GM18909 (cell line): ENCODE results near the gene BCAT1.
"Not testable (repeated sequence)": the region's sequence is repeated elsewhere in the genome, so short reads cannot be mapped to it uniquely, and the experiment has no call there.

Experiments
- ATAC-seq: cut with Tn5 transposase; IDR thresholded peaks from one replicate; pipeline ENCODE4 v1.9.1; 2021; ENCODE audit warnings: mild to moderate bottlenecking; ENCODE audit not compliant: unreplicated experiment, poor library complexity

The BCAT1 gene

GRCh38 chr12:24960222-24960855 is 11.4 kb upstream of the BCAT1 start:
- peak; percentile 84 for ATAC-seq

DNA sequence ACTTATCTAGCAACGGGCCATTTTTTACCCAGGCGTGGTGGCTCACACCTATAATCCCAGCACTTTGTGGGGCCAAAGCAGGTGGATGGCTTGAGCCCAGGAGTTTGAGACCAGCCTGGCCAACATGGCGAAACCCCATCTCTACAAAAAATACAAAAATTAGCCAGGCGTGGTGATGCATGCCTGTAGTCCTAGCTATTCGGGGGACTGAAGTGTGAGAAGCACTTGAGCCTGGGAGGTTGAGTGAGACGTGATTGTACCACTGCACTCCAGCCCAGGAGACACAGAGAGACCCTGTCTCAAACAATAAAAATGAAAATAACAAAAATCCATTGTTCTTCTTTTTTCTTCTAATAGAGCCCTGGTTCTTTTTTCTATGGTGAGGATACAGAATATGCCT is 7.5 kb upstream of the BCAT1 start:
- ATAC-seq = not testable (repeated sequence)

GRCh38 chr12:24955853-24956252 is 7.0 kb upstream of the BCAT1 start:
- ATAC-seq = no peak

DNA sequence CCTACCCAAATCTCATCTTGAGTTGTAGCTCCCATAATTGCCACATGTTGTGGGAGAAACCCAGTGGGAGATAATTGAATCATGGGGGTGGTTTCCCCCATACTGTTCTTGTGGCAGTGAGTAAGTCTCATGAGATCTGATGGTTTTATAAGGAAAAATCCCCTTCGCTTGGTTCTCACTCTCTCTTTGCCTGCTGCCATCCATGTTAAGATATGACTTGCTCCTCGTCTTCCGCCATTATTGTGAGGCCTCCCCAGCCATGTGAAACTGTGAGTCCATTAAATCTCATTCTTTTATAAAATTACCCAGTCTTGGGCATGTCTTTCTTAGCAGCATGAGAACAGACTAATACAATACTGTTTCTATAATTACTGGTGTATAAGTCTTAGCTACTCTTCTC is 6.5 kb upstream of the BCAT1 start:
- ATAC-seq = no peak

DNA sequence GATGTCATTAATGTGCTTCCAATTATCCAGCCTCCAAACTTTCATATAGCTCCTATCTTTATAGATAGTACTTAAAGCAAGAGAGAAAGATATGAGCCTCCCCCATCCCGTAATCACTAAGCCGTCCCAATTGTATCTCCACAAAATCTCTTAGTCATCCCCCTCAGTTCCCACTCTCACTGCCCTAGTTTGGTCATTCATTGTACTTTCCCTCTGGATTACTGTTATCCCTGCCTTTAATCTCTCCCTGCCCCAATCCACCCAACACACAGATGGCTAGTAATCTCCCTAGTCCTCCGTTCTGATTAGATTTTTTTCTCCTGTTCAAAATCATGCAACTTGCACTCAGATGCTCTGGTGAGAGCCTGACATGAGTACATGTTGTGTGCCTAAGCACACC is 5.4 kb upstream of the BCAT1 start:
- ATAC-seq = no peak

GRCh38 chr12:24952389-24952788 is 3.5 kb upstream of the BCAT1 start:
- no peak for ATAC-seq

DNA sequence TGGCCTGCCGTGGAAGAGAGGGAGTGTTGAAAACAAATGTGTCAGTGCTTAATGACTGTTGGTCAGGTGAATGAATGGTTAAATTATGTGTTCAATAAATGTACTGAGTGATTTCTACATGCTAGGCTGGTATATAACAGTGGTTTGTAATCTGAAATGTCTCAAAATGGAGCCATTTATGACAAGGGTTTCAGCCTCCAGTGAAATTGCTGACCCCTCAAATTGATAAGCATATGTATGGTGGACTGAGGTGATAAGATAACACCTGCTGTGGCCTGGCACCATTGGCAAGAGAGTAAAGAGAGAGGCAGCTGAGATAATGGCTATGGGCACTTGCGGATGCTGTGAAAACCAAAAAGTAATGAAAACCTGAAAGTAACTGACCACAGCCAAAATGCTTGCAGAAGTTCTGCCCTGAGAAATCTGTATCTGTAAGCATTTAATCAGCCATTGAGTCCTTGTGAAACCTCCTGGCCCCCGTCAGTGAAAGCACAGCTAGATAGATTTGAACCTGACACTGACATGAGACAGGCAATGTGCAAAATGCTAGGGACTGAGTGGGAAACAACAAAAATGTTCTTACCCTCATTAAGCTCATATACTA is 1.4 kb upstream of the BCAT1 start:
- ATAC-seq = peak; percentile 48

DNA sequence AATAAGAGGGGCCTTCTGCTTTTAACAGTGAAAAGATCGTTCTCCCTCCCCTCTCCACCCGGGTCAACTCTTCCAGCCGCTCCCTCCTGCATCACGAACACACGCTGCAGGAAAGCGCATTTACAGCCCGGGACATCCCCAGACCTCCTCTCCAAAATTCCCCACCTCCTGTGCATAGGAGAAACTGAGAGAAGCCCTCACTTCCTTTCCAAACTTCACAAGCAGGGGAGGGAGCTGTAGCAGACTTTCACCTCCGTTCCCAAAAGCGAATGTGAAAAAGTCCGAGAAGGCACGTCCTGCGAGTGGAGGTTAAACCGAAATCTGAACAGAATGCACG is 513 bp downstream of the BCAT1 start:
- peak; percentile 24 for ATAC-seq

DNA sequence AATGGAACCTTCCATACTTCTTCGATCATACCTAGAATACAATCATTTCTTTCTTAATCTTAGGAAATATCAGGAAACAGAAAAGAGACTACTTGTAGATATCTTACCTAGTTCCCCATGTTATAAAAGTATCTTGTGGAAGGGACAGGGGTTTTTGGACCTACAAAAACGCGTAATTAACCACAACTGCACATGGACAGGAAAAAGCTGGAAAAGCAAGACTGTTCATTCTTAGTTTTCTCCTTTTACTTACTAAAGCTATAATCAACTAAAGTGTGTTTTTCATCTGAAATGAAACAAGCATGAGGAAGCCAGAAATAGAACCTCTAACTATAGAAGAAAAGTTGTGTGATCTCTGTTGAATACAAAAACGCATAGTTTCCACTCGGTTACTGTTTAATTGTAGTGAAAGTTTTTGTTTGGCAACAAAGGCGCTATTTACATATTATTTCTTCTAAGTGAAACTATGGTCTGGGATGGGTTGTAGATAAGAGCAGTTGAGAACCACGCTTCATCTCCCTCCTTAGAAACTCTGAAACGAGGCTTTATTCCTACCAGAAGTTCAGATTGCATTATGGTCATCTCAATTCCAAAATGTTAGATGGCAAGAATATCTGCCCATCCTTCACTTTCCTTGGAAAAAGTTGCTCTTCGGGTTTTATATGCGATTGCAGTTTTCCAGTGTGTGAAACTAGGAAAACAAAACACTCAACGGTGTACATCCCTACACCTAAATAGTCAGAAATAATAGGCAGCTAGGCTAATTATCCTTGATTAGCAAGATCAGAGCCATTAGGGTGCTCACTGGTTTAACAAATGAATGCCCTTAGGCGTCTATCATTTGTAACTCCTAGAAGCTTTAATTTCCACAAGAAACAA is 1.1 kb downstream of the BCAT1 start:
- no peak for ATAC-seq

DNA sequence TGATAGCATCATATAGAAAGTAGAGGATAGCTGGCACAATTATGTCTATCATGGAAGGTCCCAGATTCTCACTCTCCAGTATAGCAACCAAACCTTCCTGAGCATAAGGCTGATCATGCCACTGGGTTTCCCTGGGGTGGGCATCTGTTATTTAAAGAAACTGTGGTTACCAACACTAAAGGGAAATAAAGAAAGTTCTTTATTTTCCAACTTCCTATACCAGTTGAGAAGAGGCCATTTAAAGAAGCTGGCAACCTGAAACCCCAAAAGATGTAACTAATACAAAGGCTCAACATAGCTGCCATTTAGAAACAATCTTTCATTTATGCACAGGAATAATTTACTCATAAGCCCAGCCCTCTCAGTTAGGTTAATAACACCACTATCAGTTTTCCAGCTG is 3.1 kb downstream of the BCAT1 start:
- no peak for ATAC-seq

DNA sequence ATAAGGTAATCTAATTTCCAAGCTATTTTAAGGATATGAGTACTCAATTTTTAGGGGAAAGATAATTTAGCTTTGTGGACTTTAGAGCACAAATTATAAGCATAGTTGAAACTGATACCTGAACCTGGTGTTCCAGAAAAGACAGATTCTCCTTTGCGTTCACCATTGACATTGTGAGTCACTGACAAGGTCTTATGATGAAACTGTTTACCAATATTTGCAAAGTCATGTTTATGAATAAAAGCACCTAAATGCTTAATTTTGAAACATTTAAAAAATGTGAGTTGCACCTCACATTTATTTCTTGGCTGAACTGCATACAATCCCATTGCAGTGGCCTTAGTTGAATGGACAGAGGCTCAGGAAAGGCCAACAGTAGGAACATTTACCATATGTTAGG is 3.9 kb downstream of the BCAT1 start:
- ATAC-seq = no peak

DNA sequence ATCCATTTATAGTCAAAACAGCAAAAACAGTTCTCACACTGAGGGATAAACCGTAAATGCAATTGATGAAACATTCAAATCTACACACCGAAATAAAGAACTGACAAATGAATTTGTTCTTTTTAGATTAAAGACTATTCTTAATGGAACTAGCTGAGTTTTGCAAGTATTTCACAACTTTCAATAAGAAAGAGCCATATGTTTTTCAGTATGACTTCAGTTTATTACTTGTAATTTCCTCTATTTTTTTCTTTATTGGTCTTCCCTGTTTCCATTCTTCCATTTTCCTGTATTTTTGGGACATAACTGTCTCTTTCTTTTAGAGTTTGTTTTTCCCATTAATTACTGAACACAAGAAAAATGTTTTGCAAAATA is 4.3 kb downstream of the BCAT1 start:
- ATAC-seq = no peak

- no peak for ATAC-seq
These were observed 4.8 kb downstream of the BCAT1 start for GRCh38 chr12:24943947-24944600.

DNA sequence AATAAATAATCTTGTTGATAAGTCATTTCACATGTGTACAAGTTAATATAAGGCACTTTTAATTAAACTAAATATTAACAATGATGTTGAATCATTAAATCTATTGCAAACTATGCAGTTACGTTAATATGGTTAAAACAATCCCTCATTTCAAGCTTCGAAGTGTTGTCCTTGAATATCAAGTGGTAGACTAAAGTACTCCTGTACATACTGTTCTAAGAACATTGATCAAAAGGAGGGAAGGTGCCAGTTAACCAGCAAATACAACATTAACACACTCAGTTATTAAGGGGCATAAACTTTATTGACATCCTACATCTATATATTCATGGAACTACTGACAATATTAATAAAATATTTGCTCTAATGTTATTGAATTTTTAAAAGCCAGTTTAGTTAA is 8.7 kb downstream of the BCAT1 start:
- no peak for ATAC-seq

DNA sequence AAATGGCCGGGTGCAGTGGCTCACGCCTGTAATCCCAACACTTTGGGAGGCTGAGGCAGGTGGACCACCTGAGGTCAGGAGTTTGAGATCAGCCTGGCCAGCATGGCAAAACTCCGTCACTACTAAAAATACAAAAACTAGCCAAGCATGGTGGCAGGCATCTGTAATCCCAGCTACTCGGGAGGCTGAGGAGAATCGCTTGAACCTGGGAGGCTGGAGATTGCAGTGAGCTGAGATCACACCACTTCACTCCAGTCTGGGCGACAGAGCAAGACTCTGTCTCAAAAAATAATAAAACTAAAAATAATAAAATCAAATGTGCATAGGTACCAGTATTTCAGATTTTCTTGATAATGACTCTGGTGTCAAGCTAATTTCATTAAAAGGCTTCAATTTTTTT is 9.3 kb downstream of the BCAT1 start:
- ATAC-seq = not testable (repeated sequence)

DNA sequence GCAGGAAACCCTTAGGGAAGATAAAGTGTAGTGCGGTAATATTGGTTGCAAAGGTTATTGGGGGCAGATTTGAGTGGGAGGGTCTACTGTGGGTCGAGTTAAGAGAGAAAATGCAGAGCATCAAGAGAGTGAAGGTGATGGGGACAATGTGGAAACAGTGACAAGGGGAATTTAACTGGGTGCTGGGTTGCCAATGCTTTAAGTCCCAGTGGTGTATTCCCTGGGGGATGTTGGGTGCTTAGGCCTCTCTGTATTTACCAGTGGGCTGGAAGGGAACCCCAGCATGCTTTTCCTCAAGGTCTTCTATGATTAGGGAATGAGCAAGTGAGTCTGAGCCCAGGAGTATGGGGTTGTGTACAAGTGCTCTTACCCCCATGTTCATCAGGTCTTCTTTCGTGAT is 10.6 kb downstream of the BCAT1 start:
- no peak for ATAC-seq

DNA sequence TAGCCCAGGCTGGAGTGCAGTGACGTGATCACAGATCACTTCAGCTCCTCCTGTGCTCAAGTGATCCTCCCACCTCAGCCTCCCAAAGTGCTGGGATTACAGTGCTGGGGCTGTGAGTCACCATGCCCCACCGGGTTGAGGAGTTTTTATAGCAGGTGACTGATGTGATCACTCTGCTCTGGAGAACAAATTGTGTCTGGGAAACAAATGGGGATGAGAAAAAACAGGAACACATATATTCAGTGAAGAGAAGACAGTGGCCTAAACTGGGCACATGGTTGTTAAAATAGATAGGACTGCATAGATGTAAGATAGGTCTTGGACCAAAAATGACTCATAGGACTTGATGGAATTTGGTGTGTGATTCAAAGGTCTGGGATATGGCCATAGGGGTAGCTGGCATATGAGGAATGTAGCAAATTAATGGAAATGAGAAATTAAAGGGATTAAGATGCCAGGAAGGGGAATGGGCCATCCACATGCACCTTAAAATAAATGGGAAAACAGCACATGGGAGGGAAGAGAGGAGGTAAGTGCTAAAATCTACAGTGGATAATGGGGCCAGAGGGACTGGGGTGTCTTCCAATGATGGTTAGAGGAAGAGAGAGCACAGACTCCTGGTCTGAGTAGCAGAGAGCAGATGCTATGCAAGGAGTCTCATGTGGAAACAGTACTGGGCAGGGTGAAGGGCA is 11.2 kb downstream of the BCAT1 start:
- no peak for ATAC-seq

- ATAC-seq = no peak
These were observed 15.1 kb downstream of the BCAT1 start for GRCh38 chr12:24933694-24934407.

DNA sequence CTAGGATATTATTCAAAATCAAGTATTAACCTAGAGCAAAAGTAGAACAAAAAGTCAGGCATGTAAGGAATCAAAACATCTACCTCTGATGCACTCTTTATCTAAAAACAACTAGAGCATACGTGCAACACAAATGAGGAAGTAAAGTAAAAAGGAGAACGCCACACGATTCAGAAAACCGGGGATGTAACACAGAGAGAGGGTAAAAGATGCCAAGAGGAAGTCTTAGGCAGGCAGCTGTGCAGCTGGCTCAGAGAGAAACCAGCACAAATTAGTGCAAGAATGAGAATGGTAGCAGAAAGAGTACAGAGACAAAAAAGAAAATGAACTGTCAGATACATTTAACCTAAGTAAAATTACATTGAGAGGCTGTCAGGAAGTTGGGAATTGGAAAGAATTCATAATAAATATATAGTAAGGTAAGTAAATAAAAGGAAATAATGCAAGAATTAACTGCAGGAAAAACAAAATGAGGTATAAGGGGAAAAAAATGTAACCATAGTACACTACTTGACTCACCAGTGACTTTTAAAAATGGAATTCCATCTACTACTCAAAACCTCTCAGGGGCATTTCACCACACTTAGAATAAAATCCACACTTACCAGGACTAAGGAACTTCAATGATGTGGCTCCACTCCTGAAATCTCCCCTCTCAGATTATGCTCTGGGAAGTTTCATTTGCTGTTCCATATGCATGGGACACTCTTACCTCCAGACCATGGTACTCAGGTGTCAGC is 17.1 kb downstream of the BCAT1 start:
- ATAC-seq = peak; percentile 93
